GM19328 (cell line): ENCODE data around the gene RPS19BP1.

Experiments used
- ATAC-seq: cut with Tn5 transposase; IDR thresholded peaks from one replicate; pipeline ENCODE4 v1.9.1; 2021; ENCODE audit warnings: mild to moderate bottlenecking, moderate library complexity; ENCODE audit not compliant: unreplicated experiment

RPS19BP1 gene

GRCh38 chr22:39490966-39491680 lies 41.4 kb downstream of the RPS19BP1 start:
- no peak for ATAC-seq

GRCh38 chr22:39490135-39490798 lies 42.3 kb downstream of the RPS19BP1 start:
- ATAC-seq, result peak; percentile 64

- ATAC-seq, result no peak
Observed at GRCh38 chr22:39489094-39490068, 43.2 kb downstream of the RPS19BP1 start.

- ATAC-seq, result no peak
Observed at GRCh38 chr22:39488563-39489083, 43.9 kb downstream of the RPS19BP1 start.

- no peak for ATAC-seq
Observed at GRCh38 chr22:39487826-39488520, 44.6 kb downstream of the RPS19BP1 start.

GRCh38 chr22:39486951-39487825 lies 45.4 kb downstream of the RPS19BP1 start:
- no peak for ATAC-seq

GRCh38 chr22:39482768-39483167 lies 49.8 kb downstream of the RPS19BP1 start:
- no peak for ATAC-seq

- ATAC-seq, result no peak
Observed at GRCh38 chr22:39481595-39481994, 51.0 kb downstream of the RPS19BP1 start.

GRCh38 chr22:39481054-39481453 lies 51.5 kb downstream of the RPS19BP1 start:
- no peak for ATAC-seq

GRCh38 chr22:39480557-39480956 lies 52.0 kb downstream of the RPS19BP1 start:
- no peak for ATAC-seq

- no peak for ATAC-seq
Observed at GRCh38 chr22:39479254-39479653, 53.3 kb downstream of the RPS19BP1 start.
